ENCODE data around the gene PPP1R3G. TPM values are rescaled to one million over a fixed set of nuclear protein-coding genes. Genes with fewer than 3 reads are reported as not detected.

The PPP1R3G gene
- total and polyA plus RNA-seq, 3 experiments from 2014 or later = not detected

- ChIA-PET CTCF (no interaction called here), POLR2A (no interaction called here)
- Mint-ChIP-seq H3K4me3 (no peak overlapping the region), H3K27me3 (peaks cover 0 to 4% of the 10 kb centered on the region in 2 donors), H3K36me3 (peaks cover 0 to 5% (median 1%) of the 10 kb centered on the region in 3 donors), H3K27ac (no peak overlapping the region), H3K4me1 (no peaks in the 10 kb centered on the region), H3K9me3 (peaks cover 0 to 3% (median 0%) of the 10 kb centered on the region in 5 donors)
- Histone ChIP-seq H3K27ac (ENCODE audit: low read depth, low read length) (no peak overlapping the region), H3K36me3 (ENCODE audit: insufficient read depth, low read length) (no peaks in the 10 kb centered on the region), H3K9me3 (ENCODE audit: low read length) (no peaks in the 10 kb centered on the region), H3K27me3 (ENCODE audit: insufficient read depth, low read length, poor library complexity, severe bottlenecking) (no peaks in the 10 kb centered on the region), H3K4me3 (ENCODE audit: low read length) (no peak overlapping the region), H3K4me1 (ENCODE audit: insufficient read depth, low read length) (no peaks in the 10 kb centered on the region)
- no peak for DNase-seq
These were observed 24.0 kb upstream of the PPP1R3G start for GRCh38 chr6:5061152-5061551.

DNA sequence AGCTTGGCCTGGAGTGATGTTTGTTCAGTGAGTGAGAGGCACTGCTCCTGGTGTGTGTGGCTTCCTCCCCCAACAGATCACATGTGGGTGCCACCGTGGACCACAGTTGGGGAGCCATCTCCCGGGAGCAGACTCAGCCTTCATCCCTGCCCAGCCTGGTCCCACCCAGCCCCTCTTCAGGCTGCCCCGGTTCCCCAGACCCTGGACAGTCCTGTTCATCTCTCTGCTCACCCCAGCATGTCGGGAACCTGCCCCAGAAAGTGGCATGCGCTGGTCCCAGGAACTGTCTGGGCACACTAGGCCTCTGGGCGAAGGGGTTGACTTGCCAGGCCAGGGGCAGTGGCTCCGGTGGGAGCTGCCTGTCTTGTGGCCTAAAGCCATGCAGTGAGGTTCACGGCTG lies 21.5 kb upstream of the PPP1R3G start:
- no peaks in the 10 kb centered on the region for H3K4me1 ChIP-seq (ENCODE audit: insufficient read depth, low read length)
- no peak overlapping the region for H3K4me3 Mint-ChIP-seq
- H3K9me3 Mint-ChIP-seq = peaks cover 0 to 9% (median 5%) of the 10 kb centered on the region in 5 donors
- no peaks in the 10 kb centered on the region for H3K9me3 ChIP-seq (ENCODE audit: low read length)
- DNase-seq = no peak
- no peaks in the 10 kb centered on the region for H3K4me1 Mint-ChIP-seq
- CTCF ChIA-PET = no interaction called here
- no peak overlapping the region for H3K27ac Mint-ChIP-seq
- H3K27ac ChIP-seq (ENCODE audit: low read depth, low read length) = no peak overlapping the region
- H3K36me3 Mint-ChIP-seq = peaks cover 0 to 5% (median 0%) of the 10 kb centered on the region in 3 donors
- H3K36me3 ChIP-seq (ENCODE audit: insufficient read depth, low read length) = no peaks in the 10 kb centered on the region
- no peak overlapping the region for H3K4me3 ChIP-seq (ENCODE audit: low read length)
- H3K27me3 Mint-ChIP-seq = peaks cover 0 to 4% of the 10 kb centered on the region in 2 donors
- H3K27me3 ChIP-seq (ENCODE audit: insufficient read depth, low read length, poor library complexity, severe bottlenecking) = no peaks in the 10 kb centered on the region
- POLR2A ChIA-PET = no interaction called here

- Histone ChIP-seq H3K36me3 (ENCODE audit: insufficient read depth, low read length) (no peaks in the 10 kb centered on the region), H3K4me1 (ENCODE audit: insufficient read depth, low read length) (no peaks in the 10 kb centered on the region), H3K27ac (ENCODE audit: low read depth, low read length) (no peak overlapping the region), H3K4me3 (ENCODE audit: low read length) (no peak overlapping the region), H3K9me3 (ENCODE audit: low read length) (no peaks in the 10 kb centered on the region), H3K27me3 (ENCODE audit: insufficient read depth, low read length, poor library complexity, severe bottlenecking) (no peaks in the 10 kb centered on the region)
- H3K27ac Mint-ChIP-seq = no peak overlapping the region
- DNase-seq = no peak
- H3K4me3 Mint-ChIP-seq = no peak overlapping the region
- POLR2A ChIA-PET = no interaction called here
- H3K9me3 Mint-ChIP-seq = peaks cover 0 to 9% (median 5%) of the 10 kb centered on the region in 5 donors
- peaks cover 1 to 4% of the 10 kb centered on the region in 2 donors for H3K27me3 Mint-ChIP-seq
- CTCF ChIA-PET = no interaction called here
- H3K4me1 Mint-ChIP-seq = no peaks in the 10 kb centered on the region
- H3K36me3 Mint-ChIP-seq = no peaks in the 10 kb centered on the region
These were observed 18.6 kb upstream of the PPP1R3G start for GRCh38 chr6:5066456-5067093.

GRCh38 chr6:5067305-5067704 lies 17.8 kb upstream of the PPP1R3G start:
- ChIA-PET POLR2A (no interaction called here), CTCF (no interaction called here)
- no peak overlapping the region for H3K4me3 ChIP-seq (ENCODE audit: low read length)
- H3K27ac ChIP-seq (ENCODE audit: low read depth, low read length) = no peak overlapping the region
- Mint-ChIP-seq H3K4me3 (no peak overlapping the region), H3K36me3 (no peaks in the 10 kb centered on the region), H3K27me3 (peaks cover 1 to 4% of the 10 kb centered on the region in 2 donors), H3K9me3 (peaks cover 0 to 9% (median 5%) of the 10 kb centered on the region in 5 donors), H3K4me1 (peaks cover 0 to 3% (median 3%) of the 10 kb centered on the region in 3 donors), H3K27ac (no peak overlapping the region)
- H3K36me3 ChIP-seq (ENCODE audit: insufficient read depth, low read length) = no peaks in the 10 kb centered on the region
- no peaks in the 10 kb centered on the region for H3K9me3 ChIP-seq (ENCODE audit: low read length)
- DNase-seq = no peak
- no peaks in the 10 kb centered on the region for H3K27me3 ChIP-seq (ENCODE audit: insufficient read depth, low read length, poor library complexity, severe bottlenecking)
- H3K4me1 ChIP-seq (ENCODE audit: insufficient read depth, low read length) = no peaks in the 10 kb centered on the region

DNA sequence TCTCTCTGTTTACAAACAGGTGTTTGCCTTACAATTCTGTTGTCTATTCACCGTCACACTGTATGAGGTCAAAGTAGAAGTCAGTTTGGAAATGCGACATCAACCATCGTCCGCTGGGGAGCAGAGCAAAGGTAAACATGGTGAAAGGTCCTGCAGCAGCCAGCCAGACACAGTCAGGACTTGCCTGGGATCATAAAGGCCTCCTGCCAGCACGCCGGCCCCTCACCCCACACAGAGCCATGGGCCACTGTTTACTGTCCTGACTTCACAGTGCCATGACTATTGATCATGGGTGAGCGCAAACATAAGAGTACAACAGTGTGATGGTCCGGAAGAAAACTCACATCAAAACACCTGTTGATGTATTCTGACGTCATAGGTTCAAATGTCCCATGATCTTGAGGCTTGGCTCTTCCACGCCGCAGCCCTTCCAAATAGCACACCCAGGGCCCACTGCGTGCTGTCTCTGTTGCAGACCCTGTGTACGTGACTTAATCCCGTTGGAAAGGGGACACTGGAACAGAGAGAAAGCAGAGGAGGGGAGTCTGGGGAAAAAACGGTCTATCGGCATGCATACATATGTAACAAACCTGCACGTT lies 16.9 kb upstream of the PPP1R3G start:
- H3K36me3 ChIP-seq (ENCODE audit: insufficient read depth, low read length) = no peaks in the 10 kb centered on the region
- H3K9me3 ChIP-seq (ENCODE audit: low read length) = no peaks in the 10 kb centered on the region
- no peaks in the 10 kb centered on the region for H3K27me3 ChIP-seq (ENCODE audit: insufficient read depth, low read length, poor library complexity, severe bottlenecking)
- no peak overlapping the region for H3K4me3 ChIP-seq (ENCODE audit: low read length)
- ChIA-PET CTCF (no interaction called here), POLR2A (no interaction called here)
- peaks cover 2 to 4% of the 10 kb centered on the region in 2 donors for H3K27me3 Mint-ChIP-seq
- H3K4me1 ChIP-seq (ENCODE audit: insufficient read depth, low read length) = no peaks in the 10 kb centered on the region
- peaks cover 3 to 7% (median 6%) of the 10 kb centered on the region in 3 donors for H3K4me1 Mint-ChIP-seq
- no peak overlapping the region for H3K27ac ChIP-seq (ENCODE audit: low read depth, low read length)
- DNase-seq = no peak
- no peaks in the 10 kb centered on the region for H3K36me3 Mint-ChIP-seq
- H3K4me3 Mint-ChIP-seq = no peak overlapping the region
- no peak overlapping the region for H3K27ac Mint-ChIP-seq
- peaks cover 0 to 9% (median 5%) of the 10 kb centered on the region in 5 donors for H3K9me3 Mint-ChIP-seq

GRCh38 chr6:5071216-5071615 lies 13.9 kb upstream of the PPP1R3G start:
- no peaks in the 10 kb centered on the region for H3K9me3 ChIP-seq (ENCODE audit: low read length)
- no peak overlapping the region for H3K4me3 ChIP-seq (ENCODE audit: low read length)
- ChIA-PET CTCF (no interaction called here), POLR2A (no interaction called here)
- Mint-ChIP-seq H3K4me3 (no peak overlapping the region), H3K9me3 (peaks cover 0 to 7% (median 5%) of the 10 kb centered on the region in 5 donors), H3K36me3 (no peaks in the 10 kb centered on the region), H3K27ac (no peak overlapping the region), H3K4me1 (peaks cover 3 to 7% (median 6%) of the 10 kb centered on the region in 3 donors), H3K27me3 (peaks cover 9% of the 10 kb centered on the region in 2 donors)
- DNase-seq = no peak
- H3K4me1 ChIP-seq (ENCODE audit: insufficient read depth, low read length) = no peaks in the 10 kb centered on the region
- H3K27me3 ChIP-seq (ENCODE audit: insufficient read depth, low read length, poor library complexity, severe bottlenecking) = no peaks in the 10 kb centered on the region
- H3K36me3 ChIP-seq (ENCODE audit: insufficient read depth, low read length) = no peaks in the 10 kb centered on the region
- H3K27ac ChIP-seq (ENCODE audit: low read depth, low read length) = no peak overlapping the region

DNA sequence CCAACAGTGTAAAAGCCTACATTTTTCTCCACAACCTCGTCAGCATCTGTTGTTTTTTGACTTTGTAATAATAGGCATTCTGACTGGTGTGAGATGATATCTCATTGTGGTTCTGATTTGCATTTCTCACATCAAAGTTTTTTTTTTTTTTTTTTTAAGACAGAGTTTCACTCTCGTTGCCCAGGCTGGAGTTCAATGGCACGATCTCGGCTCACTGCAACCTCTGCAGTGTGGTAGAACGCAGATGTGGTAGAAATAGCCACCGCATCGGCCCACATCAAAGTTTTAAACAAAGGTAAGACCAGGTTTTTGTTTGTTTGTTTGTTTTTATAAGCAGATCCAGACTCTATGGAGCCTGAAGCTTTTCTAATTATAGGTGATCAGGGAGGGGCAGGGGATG lies 12.7 kb upstream of the PPP1R3G start:
- peaks cover 0 to 4% (median under 1%) of the 10 kb centered on the region in 5 donors for H3K9me3 Mint-ChIP-seq
- Histone ChIP-seq H3K36me3 (ENCODE audit: insufficient read depth, low read length) (no peaks in the 10 kb centered on the region), H3K4me3 (ENCODE audit: low read length) (no peak overlapping the region), H3K27me3 (ENCODE audit: insufficient read depth, low read length, poor library complexity, severe bottlenecking) (no peaks in the 10 kb centered on the region), H3K27ac (ENCODE audit: low read depth, low read length) (no peak overlapping the region), H3K9me3 (ENCODE audit: low read length) (no peaks in the 10 kb centered on the region), H3K4me1 (ENCODE audit: insufficient read depth, low read length) (no peaks in the 10 kb centered on the region)
- peaks cover 3 to 7% (median 6%) of the 10 kb centered on the region in 3 donors for H3K4me1 Mint-ChIP-seq
- ChIA-PET CTCF (no interaction called here), POLR2A (no interaction called here)
- no peak overlapping the region for H3K4me3 Mint-ChIP-seq
- no peak overlapping the region for H3K27ac Mint-ChIP-seq
- H3K36me3 Mint-ChIP-seq = peaks cover 0 to 2% (median 0%) of the 10 kb centered on the region in 3 donors
- H3K27me3 Mint-ChIP-seq = peaks cover 11 to 17% of the 10 kb centered on the region in 2 donors
- no peak for DNase-seq

GRCh38 chr6:5073992-5074391 lies 11.1 kb upstream of the PPP1R3G start:
- H3K27me3 ChIP-seq (ENCODE audit: insufficient read depth, low read length, poor library complexity, severe bottlenecking) = no peaks in the 10 kb centered on the region
- peaks cover 0 to 2% (median 0%) of the 10 kb centered on the region in 3 donors for H3K36me3 Mint-ChIP-seq
- H3K4me3 Mint-ChIP-seq = no peak overlapping the region
- H3K4me3 ChIP-seq (ENCODE audit: low read length) = no peak overlapping the region
- H3K9me3 ChIP-seq (ENCODE audit: low read length) = no peaks in the 10 kb centered on the region
- no peak overlapping the region for H3K27ac Mint-ChIP-seq
- H3K4me1 Mint-ChIP-seq = peaks cover 3 to 7% (median 6%) of the 10 kb centered on the region in 3 donors
- peaks cover 11 to 17% of the 10 kb centered on the region in 2 donors for H3K27me3 Mint-ChIP-seq
- ChIA-PET CTCF (no interaction called here), POLR2A (no interaction called here)
- no peak overlapping the region for H3K27ac ChIP-seq (ENCODE audit: low read depth, low read length)
- peaks cover 0 to 3% (median 0%) of the 10 kb centered on the region in 5 donors for H3K9me3 Mint-ChIP-seq
- no peaks in the 10 kb centered on the region for H3K36me3 ChIP-seq (ENCODE audit: insufficient read depth, low read length)
- no peak for DNase-seq
- no peaks in the 10 kb centered on the region for H3K4me1 ChIP-seq (ENCODE audit: insufficient read depth, low read length)
